ENCODE measurements around the gene HAUS1. TPM values are rescaled to one million over a fixed set of nuclear protein-coding genes. Genes with fewer than 3 reads are reported as not detected.
"Not testable (repeated sequence)": the region's sequence is repeated elsewhere in the genome, so short reads cannot be mapped to it uniquely, and the experiment has no call there.

HAUS1 gene
- total RNA-seq, 2 experiments from 2014 or later, result 41.0 to 49.4 TPM

DNA sequence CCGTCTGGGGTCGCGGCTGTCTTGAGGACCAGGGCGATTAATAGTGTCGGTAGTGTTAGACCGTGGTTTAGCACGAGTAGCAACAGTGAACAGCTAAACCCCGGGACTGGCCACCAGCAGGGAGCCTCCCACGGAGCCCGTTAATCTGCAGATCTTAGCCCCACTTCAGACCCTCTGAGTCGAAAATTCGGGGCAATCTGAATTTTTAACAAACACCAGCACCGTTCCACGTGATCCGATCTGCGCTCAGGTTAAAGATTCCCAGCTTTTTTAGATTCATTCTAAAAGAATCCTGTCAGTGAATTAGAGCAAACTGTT is 5.6 kb upstream of the HAUS1 start:
- H3K27me3 Mint-ChIP-seq, result no peaks in the 10 kb centered on the region
- peaks cover 9% of the 10 kb centered on the region for H3K36me3 Mint-ChIP-seq
- peak overlapping the region; percentile 96 for H3K4me3 Mint-ChIP-seq
- POLR2A ChIA-PET, result interaction anchor here (1.0 to 1.3 kb wide), 2 partner anchors 9 to 15 kb away, joined by 3 read pairs; no protein-coding TSS in a partner anchor
- no peak for ATAC-seq (ENCODE audit: low read depth)
- H3K27ac Mint-ChIP-seq, result peak overlapping the region; percentile 98
- H3K4me1 Mint-ChIP-seq, result peaks cover 21% of the 10 kb centered on the region
- peak; percentile 66 for DNase-seq
- H3K9me3 Mint-ChIP-seq, result no peaks in the 10 kb centered on the region

DNA sequence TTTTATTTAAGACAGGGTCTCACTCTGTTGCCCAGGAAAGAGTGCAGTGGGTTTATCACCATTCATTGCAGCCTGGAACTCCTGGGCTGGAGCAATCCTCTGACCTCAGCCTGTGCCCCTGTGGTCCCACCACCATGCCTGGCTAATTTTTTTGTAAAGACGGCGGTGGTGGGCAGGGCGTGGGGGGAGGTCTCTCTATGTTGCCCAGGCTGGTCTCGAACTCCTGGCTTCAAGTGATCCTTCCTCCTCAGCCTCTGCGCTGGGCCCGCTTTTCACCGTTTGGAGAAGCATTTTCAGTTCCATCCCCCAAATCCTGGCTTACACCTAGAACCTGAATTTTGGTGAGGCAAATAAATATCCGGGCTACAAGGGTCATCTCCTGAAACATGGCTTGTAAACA is 4.7 kb upstream of the HAUS1 start:
- H3K27me3 Mint-ChIP-seq, result no peaks in the 10 kb centered on the region
- ATAC-seq (ENCODE audit: low read depth) (no peak), DNase-seq (no peak)
- peaks cover 22% of the 10 kb centered on the region for H3K4me1 Mint-ChIP-seq
- POLR2A ChIA-PET, result interaction anchor here (0.7 kb wide), 1 partner anchor 126 kb away, joined by 7 read pairs; no protein-coding TSS in a partner anchor
- H3K36me3 Mint-ChIP-seq, result peaks cover 5% of the 10 kb centered on the region
- no peaks in the 10 kb centered on the region for H3K9me3 Mint-ChIP-seq
- H3K27ac Mint-ChIP-seq, result no peak overlapping the region
- H3K4me3 Mint-ChIP-seq, result no peak overlapping the region

DNA sequence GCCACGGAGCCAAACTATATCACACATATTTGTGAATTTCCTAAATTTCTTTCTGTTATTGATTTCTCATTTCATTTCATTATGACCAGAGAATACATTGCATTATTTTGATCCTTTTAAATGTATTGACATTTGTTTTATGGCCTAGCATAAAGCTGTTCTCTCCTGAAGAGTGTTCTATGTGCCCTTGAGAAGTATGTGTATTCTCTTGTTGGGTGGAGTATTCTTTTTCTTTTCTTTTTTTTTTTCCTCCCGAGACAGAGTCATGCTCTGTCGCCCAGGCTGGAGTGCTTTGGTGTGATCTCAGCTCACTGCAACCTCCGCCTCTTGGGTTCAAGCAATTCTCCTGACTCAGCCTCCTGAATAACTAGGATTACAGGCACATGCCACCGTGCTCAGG is 5.2 kb downstream of the HAUS1 start:
- Mint-ChIP-seq H3K4me3 (no peak overlapping the region), H3K27ac (no peak overlapping the region)

DNA sequence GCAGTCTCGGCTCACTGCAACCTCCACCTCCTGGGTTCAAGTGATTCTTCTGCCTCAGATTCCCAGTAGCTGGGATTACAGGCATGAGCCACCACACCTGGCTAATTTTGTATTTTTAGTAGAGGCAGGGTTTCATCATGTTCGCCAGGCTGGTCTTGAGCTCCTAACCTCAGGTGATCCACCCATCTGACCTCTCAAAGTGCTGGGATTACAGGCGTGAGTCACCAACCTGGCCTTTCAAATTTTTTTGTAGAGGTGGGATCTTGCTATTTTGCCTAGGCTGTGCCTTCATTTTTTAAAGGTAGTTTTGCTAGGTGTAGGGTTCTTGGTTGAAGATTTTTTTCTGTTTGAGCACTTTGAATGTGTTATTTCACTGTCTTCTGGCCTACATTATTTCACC is 6.2 kb downstream of the HAUS1 start:
- Mint-ChIP-seq H3K36me3 (peaks cover 38% of the 10 kb centered on the region), H3K27me3 (no peaks in the 10 kb centered on the region), H3K27ac (no peak overlapping the region), H3K4me3 (no peak overlapping the region), H3K9me3 (peaks cover 2% of the 10 kb centered on the region), H3K4me1 (peaks cover 12% of the 10 kb centered on the region)
- ATAC-seq (ENCODE audit: low read depth) (no peak), DNase-seq (no peak)
- POLR2A ChIA-PET, result interaction anchor here (0.6 kb wide), 1 partner anchor 16 kb away, joined by 4 read pairs; no protein-coding TSS in a partner anchor

More for the DNA sequence above, 5.2 kb downstream of the HAUS1 start:
- DNase-seq (no peak), ATAC-seq (ENCODE audit: low read depth) (no peak)
- Mint-ChIP-seq H3K9me3 (peaks cover 2% of the 10 kb centered on the region), H3K4me1 (peaks cover 17% of the 10 kb centered on the region), H3K36me3 (peaks cover 30% of the 10 kb centered on the region), H3K27me3 (no peaks in the 10 kb centered on the region)
- POLR2A ChIA-PET, result no interaction called here

DNA sequence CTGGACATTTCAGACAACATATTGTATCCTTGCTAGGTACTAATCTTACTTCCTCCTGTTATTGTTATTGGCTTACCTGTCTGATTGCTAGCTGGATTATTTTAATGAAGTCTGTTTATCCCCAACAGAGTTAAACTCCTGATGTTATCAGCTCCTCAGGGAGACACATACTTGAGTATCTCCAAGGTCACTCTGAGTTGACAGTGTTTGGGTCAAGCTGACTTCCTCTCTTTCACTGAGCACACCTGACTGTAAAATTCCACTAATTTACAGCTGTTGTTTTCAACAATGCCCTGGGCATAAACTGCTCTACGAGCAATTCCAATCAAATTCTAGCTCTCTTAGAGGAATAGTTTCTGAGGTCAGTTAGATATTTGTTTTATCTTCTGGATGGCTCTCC is 9.6 kb downstream of the HAUS1 start:
- Mint-ChIP-seq H3K36me3 (peaks cover 57% of the 10 kb centered on the region), H3K4me3 (no peak overlapping the region), H3K9me3 (peaks cover 2% of the 10 kb centered on the region), H3K27me3 (no peaks in the 10 kb centered on the region), H3K4me1 (peaks cover 7% of the 10 kb centered on the region), H3K27ac (no peak overlapping the region)
- DNase-seq (no peak), ATAC-seq (ENCODE audit: low read depth) (no peak)
- POLR2A ChIA-PET, result interaction anchor here (0.6 to 1.5 kb wide), 2 partner anchors 15 to 1539 kb away, joined by 3 to 6 read pairs; partner anchors contain the start of gene ATP5F1A

DNA sequence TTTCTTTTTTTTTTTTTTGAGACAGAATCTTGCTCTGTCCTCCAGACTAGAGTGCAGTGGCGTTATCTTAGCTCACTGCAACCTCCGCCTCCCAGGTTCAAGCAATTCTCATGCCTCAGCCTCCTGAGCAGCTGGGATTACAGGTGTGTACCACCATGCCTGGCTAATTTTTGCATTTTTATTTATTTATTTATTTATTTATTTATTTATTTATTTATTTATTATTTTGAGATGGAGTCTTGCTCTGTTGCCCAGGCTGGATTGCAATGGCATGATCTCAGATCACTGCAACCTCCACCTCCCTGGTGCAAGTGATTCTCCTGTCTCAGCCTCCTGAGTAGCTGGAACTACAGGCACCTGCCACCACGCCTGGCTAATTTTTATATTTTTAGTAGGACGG is 22.4 kb downstream of the HAUS1 start:
- not testable (repeated sequence) for DNase-seq; ATAC-seq (ENCODE audit: low read depth); H3K27me3 Mint-ChIP-seq; H3K4me1 Mint-ChIP-seq; H3K4me3 Mint-ChIP-seq; H3K27ac Mint-ChIP-seq; H3K9me3 Mint-ChIP-seq
- H3K36me3 Mint-ChIP-seq, result peaks cover 23% of the 10 kb centered on the region
- POLR2A ChIA-PET, result interaction anchor here (0.6 kb wide), 1 partner anchor 119 kb away, joined by 3 read pairs; no protein-coding TSS in a partner anchor

DNA sequence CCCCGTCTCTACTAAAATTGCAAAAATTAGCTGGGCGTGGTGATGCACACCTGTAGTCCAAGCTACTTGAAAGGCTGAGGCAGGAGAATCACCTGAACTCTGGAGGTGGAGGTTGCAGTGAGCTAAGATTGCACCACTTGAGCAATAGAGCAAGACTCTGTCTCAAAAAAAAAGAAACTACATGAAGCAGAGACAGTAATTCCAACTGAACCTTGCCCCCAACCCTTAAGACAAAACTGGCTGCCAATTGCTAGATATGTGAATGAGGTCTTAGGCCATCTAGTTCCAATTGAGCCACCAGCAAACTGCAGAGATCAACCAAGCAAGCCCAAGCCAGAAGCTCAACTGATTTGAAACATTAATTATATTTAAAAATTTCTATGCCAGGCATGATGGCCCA is 25.9 kb downstream of the HAUS1 start:
- no peak for DNase-seq
- POLR2A ChIA-PET, result no interaction called here
- no peak for ATAC-seq (ENCODE audit: low read depth)
- no peaks in the 10 kb centered on the region for H3K9me3 Mint-ChIP-seq
- H3K4me1 Mint-ChIP-seq, result no peaks in the 10 kb centered on the region
- H3K27ac Mint-ChIP-seq, result no peak overlapping the region
- H3K36me3 Mint-ChIP-seq, result peaks cover 12% of the 10 kb centered on the region
- no peak overlapping the region for H3K4me3 Mint-ChIP-seq
- H3K27me3 Mint-ChIP-seq, result no peaks in the 10 kb centered on the region

DNA sequence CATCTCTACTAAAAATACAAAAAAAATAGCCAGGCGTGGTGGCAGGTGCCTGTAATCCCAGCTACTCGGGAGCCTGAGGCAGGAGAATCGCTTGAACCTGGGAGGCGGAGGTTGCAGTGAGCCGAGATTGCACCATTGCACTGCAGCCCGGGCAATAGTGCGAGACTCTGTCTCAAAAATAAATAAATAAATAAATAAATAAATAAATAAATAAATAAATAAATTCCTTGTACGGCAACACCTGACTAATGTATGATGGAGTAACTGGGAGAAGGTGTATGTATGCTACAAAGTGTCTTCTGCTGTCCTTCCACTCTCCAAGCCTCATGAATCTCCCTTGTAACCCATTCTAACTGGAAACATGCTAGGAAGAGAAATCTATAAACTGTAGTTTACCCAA is 26.4 kb downstream of the HAUS1 start:
- not testable (repeated sequence) for H3K27me3 Mint-ChIP-seq; H3K4me3 Mint-ChIP-seq; DNase-seq; ATAC-seq (ENCODE audit: low read depth); H3K27ac Mint-ChIP-seq; H3K4me1 Mint-ChIP-seq; H3K9me3 Mint-ChIP-seq
- H3K36me3 Mint-ChIP-seq, result peaks cover 10% of the 10 kb centered on the region
- POLR2A ChIA-PET, result interaction anchor here (0.6 kb wide), 1 partner anchor 67 kb away, joined by 3 read pairs; no protein-coding TSS in a partner anchor

DNA sequence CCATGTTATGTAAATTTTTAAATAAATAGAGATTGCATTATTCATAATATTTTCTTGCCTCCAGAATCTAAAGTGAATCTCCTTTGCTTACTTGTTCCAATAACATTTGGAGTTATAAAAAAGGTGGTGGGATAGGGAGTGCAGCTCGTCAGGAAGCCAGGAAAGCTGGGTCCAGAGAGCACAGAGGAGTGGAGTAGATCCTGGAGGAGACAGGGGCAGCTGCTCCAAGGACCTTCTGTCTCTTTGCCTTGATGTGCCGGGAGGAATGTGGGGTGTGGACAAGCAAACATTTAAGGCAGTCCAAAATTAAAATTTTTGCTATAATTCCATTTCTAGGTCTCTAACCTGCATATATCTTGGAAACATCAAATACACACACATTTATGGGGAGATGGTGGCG is 29.3 kb downstream of the HAUS1 start:
- Mint-ChIP-seq H3K4me3 (no peak overlapping the region), H3K9me3 (no peaks in the 10 kb centered on the region), H3K36me3 (peaks cover 9% of the 10 kb centered on the region), H3K27ac (no peak overlapping the region), H3K4me1 (no peaks in the 10 kb centered on the region), H3K27me3 (no peaks in the 10 kb centered on the region)
- no peak for ATAC-seq (ENCODE audit: low read depth)
- POLR2A ChIA-PET, result no interaction called here
- no peak for DNase-seq

DNA sequence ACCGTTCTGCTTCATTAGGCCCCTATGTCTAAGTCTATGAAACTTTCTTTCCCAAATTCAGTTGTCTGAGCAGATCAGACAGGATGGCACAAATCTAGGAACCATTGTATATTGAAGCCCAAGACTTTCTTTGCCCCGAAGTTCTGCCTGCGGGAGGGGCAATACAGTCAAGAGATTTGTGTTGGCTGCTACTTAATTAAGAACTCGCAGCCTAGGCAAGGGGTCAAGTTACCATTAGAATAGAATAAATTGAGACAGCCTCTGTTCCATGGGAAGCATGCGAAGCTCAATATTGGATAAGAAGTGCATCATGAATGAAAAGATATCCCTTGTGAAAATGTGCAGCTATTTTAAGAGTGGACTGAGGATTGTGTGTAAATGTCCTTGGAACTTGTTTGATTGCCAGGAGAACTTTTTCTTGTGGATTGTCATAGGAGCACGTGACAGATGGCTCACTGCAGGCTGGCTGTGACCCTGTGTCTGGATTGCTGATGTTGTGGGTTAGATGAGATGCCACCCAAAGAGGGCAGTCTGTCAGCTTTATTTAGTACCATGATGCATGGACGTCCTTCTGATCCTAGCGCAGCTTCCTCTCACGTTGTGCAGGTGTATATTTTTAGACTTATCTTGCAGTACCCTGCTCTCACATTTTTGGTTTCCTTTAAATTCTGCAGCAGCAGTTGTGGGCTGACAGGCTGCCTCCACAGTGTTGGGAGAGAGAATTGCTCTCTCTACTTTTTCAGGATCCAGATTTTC is 30.9 kb downstream of the HAUS1 start:
- DNase-seq (no peak), ATAC-seq (ENCODE audit: low read depth) (no peak)

DNA sequence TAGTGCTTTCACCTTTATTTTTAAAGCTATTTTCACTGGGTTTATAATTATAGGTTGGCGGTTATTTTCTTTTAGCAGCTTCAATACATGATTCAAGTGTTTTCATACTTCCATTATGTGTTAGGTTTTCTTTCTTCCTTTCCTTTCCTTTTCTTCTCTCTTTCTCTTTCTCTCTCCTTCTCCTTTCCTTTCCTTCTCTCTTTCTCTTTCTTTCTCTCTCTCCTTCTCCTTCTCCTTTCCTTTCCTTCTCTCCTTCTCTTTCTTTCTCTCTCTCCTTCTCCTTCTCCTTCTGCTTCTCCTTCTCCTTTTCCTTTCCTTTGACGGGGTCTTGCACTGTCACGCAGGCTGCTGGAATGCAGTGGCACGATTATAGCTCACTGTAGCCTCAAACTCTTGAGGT is 36.0 kb downstream of the HAUS1 start:
- no peaks in the 10 kb centered on the region for H3K4me1 Mint-ChIP-seq
- POLR2A ChIA-PET, result no interaction called here
- DNase-seq, result no peak
- no peak overlapping the region for H3K4me3 Mint-ChIP-seq
- H3K27me3 Mint-ChIP-seq, result no peaks in the 10 kb centered on the region
- no peaks in the 10 kb centered on the region for H3K9me3 Mint-ChIP-seq
- H3K36me3 Mint-ChIP-seq, result peaks cover 2% of the 10 kb centered on the region
- no peak for ATAC-seq (ENCODE audit: low read depth)
- no peak overlapping the region for H3K27ac Mint-ChIP-seq

More for the DNA sequence above, 30.9 kb downstream of the HAUS1 start:
- Mint-ChIP-seq H3K27ac (no peak overlapping the region), H3K27me3 (no peaks in the 10 kb centered on the region), H3K4me3 (no peak overlapping the region), H3K9me3 (no peaks in the 10 kb centered on the region), H3K4me1 (no peaks in the 10 kb centered on the region), H3K36me3 (peaks cover 5% of the 10 kb centered on the region)
- POLR2A ChIA-PET, result no interaction called here

DNA sequence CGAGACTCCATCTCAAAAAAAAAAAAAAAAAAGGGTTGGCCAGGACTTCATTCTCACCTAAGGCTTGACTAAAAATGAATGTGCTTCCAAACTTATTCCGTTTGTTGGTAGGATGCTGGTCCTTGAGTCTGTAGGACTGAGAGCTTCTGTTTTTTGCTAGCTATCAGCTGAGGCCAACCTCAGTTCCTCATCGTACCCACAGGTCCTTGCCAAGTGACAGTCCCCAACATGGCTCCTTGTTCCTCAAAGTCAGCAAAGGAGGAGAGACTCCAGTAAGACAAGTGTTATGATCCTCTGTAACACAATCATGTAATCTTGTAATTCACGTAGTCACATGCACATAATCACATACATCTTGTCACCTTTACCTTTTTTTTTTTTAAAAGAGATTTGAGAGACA is 37.0 kb downstream of the HAUS1 start:
- Mint-ChIP-seq H3K27me3 (no peaks in the 10 kb centered on the region), H3K36me3 (no peaks in the 10 kb centered on the region), H3K4me3 (no peak overlapping the region), H3K4me1 (no peaks in the 10 kb centered on the region), H3K27ac (no peak overlapping the region), H3K9me3 (no peaks in the 10 kb centered on the region)
- ATAC-seq (ENCODE audit: low read depth), result no peak
- POLR2A ChIA-PET, result no interaction called here
- no peak for DNase-seq

DNA sequence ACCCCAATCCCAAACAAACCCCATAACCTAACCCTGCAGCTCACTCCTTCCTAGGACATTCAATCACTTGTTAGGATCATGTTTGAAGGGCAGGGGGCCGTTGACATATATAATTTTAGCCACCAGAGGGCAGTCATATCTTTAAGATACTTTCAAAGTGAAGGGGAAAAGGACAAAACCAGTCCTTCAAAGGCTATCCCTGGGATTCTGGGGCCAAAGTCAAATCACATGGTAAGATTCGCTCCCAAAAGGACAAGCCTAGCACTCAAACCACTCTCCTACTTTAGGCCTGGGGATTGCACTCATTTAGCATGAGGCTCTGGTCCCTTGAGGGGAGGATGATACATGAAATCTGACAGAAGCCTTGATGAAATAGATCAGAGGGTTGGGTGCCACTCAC is 44.6 kb downstream of the HAUS1 start:
- Mint-ChIP-seq H3K4me3 (peak overlapping the region; percentile 8), H3K27me3 (no peaks in the 10 kb centered on the region), H3K9me3 (no peaks in the 10 kb centered on the region), H3K27ac (peak overlapping the region; percentile 66), H3K36me3 (peaks cover 4% of the 10 kb centered on the region), H3K4me1 (peaks cover 36% of the 10 kb centered on the region)
- POLR2A ChIA-PET, result interaction anchor here (0.6 to 2.1 kb wide), 3 partner anchors 14 to 52 kb away, joined by 3 to 15 read pairs (median 5); a partner anchor contains a TSS
- ATAC-seq (ENCODE audit: low read depth), result peak; percentile 56
- peak; percentile 49 for DNase-seq

DNA sequence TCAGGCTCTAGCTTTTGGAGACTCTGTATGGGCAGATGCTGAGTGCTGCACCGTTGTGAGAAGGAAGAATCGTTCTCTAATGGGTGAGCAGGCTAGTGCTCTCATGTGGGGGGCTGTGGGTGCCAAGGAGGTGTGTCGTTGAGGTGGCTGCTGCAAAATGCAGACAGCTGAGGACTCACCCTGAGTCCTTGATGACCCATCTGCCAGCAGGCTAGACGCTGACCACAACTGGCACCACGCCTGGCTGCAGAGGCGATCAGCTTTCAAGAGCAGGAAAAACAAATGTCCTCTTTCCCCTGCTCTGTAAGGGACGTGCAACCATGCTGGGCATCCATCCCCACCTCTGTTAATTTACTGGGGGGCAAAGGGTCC is 48.2 kb downstream of the HAUS1 start:
- peaks cover 18% of the 10 kb centered on the region for H3K36me3 Mint-ChIP-seq
- peaks cover 1% of the 10 kb centered on the region for H3K9me3 Mint-ChIP-seq
- peak overlapping the region; percentile 14 for H3K27ac Mint-ChIP-seq
- DNase-seq (no peak), ATAC-seq (ENCODE audit: low read depth) (no peak)
- H3K4me1 Mint-ChIP-seq, result peaks cover 65% of the 10 kb centered on the region
- no peak overlapping the region for H3K4me3 Mint-ChIP-seq
- POLR2A ChIA-PET, result interaction anchor here (2.7 kb wide), 1 partner anchor 21 kb away, joined by 12 read pairs; a partner anchor contains a TSS
- H3K27me3 Mint-ChIP-seq, result no peaks in the 10 kb centered on the region
